OCI-LY3 (cell line): ENCODE measurements around the gene TUBGCP6.

Source experiments
- EZH2phosphoT487 ChIP-seq: fragments of 200-600 bp; shearing (Covaris generic); IDR thresholded peaks from 2 replicates; pipeline ENCODE4 v1.6.1; 2018; ENCODE audit warnings: antibody characterized with exemption, mixed run types, low read depth
- TF ChIP-seq, protein P1 (sequence below): fragments of 200-600, 300-600 bp; sonication (generic); IDR thresholded peaks from 2 replicates; pipeline ENCODE4 v1.5.1; 2014; ENCODE audit warnings: antibody characterized with exemption, low read length, low read depth

DNA sequence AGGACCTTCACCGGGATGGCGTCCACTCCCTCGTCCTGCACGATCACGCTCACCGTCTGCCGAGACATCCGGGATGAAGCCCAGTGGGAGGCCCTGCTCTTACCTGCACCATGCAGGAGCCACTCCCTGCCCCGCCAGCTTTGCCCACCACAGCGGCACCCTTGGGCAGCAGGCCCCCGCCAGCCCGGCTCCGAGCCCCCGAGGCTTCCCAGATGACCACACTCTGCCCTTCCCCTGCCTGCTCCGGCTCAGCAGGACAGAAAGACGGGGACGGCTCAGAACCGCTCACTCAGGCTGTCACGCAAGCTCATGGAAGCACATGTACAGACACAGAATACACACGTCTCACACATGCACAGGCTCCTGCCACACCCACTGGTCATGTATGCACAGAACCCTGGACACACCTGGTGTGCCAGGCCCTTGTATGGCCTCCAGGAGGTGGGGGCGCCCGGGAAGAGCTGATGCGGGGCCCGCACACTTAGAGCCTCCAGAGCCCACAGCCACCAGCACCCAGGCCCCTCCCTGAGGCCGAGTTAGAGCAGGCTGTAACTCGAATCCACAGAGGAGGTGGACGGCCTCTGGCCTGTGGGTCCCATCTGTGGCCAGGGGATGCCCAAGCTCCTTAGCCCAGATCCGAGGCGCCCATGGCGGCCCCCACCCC is 34.3 kb upstream of the TUBGCP6 start:
- TF ChIP-seq, protein P1, sequence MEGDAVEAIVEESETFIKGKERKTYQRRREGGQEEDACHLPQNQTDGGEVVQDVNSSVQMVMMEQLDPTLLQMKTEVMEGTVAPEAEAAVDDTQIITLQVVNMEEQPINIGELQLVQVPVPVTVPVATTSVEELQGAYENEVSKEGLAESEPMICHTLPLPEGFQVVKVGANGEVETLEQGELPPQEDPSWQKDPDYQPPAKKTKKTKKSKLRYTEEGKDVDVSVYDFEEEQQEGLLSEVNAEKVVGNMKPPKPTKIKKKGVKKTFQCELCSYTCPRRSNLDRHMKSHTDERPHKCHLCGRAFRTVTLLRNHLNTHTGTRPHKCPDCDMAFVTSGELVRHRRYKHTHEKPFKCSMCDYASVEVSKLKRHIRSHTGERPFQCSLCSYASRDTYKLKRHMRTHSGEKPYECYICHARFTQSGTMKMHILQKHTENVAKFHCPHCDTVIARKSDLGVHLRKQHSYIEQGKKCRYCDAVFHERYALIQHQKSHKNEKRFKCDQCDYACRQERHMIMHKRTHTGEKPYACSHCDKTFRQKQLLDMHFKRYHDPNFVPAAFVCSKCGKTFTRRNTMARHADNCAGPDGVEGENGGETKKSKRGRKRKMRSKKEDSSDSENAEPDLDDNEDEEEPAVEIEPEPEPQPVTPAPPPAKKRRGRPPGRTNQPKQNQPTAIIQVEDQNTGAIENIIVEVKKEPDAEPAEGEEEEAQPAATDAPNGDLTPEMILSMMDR = no peak
- TF ChIP-seq EZH2phosphoT487 = no peak
